BJ (cell line): ENCODE measurements around the gene USP43. TPM values are rescaled to one million over a fixed set of nuclear protein-coding genes. Genes with fewer than 3 reads are reported as not detected.
"Not testable (repeated sequence)": the region's sequence is repeated elsewhere in the genome, so short reads cannot be mapped to it uniquely, and the experiment has no call there.

Experiments used
- CTCF ChIA-PET: fragments of 350-600 bp; formaldehyde crosslinking; extraction: SDS; loops from one replicate; lab custom pipeline; 2021; ENCODE audit warnings: antibody characterized with exemption, inconsistent platforms; lab: Yijun Ruan, JAX
- POLR2A ChIA-PET: fragments of 300-600 bp; sonication (Branson Sonifier 250); formaldehyde crosslinking; extraction: SDS; loops from one replicate; lab custom pipeline; 2021; ENCODE audit warnings: antibody characterized with exemption; lab: Charles Lee
- DNase-seq: peaks from one replicate; pipeline ENCODE4 v3.0.0-alpha.2; 2011; ENCODE audit warnings: low read depth
- H3K27me3 ChIP-seq: 2 replicates; pipeline ENCODE4 v1.6.0; 2011; ENCODE audit warnings: low read length; ENCODE audit not compliant: control insufficient read depth, insufficient read depth
- H3K36me3 ChIP-seq: 2 replicates; pipeline ENCODE4 v1.5.1; 2011; ENCODE audit warnings: low read length; ENCODE audit not compliant: control insufficient read depth, insufficient read depth
- H3K4me3 ChIP-seq: 2 replicates; pipeline ENCODE4 v1.5.1; 2011; ENCODE audit warnings: low read depth, mild to moderate bottlenecking, control low read depth, low read length
- CTCF ChIP-seq: IDR thresholded peaks from 2 replicates; pipeline ENCODE4 v1.5.1; 2011; ENCODE audit warnings: low read depth, mild to moderate bottlenecking, control low read depth, inconsistent platforms, low read length, moderate library complexity; ENCODE audit not compliant: insufficient read depth
- polyA plus RNA-seq: library from polyadenylated mRNA; depleted of rRNA; stranded (reverse); fragments of >200 nt; gene quantifications from 2 replicates; pipeline ENCODE4 v1.2.3, GENCODE V29; 2011

The USP43 gene
- polyA plus RNA-seq, 1 experiment, result 0.23 TPM

- ChIA-PET POLR2A (interaction anchor here (0.6 kb wide), 1 partner anchor 42 kb away, joined by 3 read pairs; no protein-coding TSS in a partner anchor), CTCF (no interaction called here)
- Histone ChIP-seq H3K27me3 (no peaks in the 10 kb centered on the region), H3K4me3 (no peak overlapping the region), H3K36me3 (no peaks in the 10 kb centered on the region)
- DNase-seq, result no peak
- TF ChIP-seq CTCF, result no peak
These were observed 12.6 kb upstream of the USP43 start for GRCh38 chr17:9632741-9633140.

- POLR2A ChIA-PET, result no interaction called here
- DNase-seq, result no peak
These were observed 10.0 kb upstream of the USP43 start for GRCh38 chr17:9635340-9635739.

GRCh38 chr17:9636501-9636900, 8.8 kb upstream of the USP43 start:
- ChIA-PET POLR2A (no interaction called here), CTCF (no interaction called here)
- Histone ChIP-seq H3K27me3 (no peaks in the 10 kb centered on the region), H3K4me3 (no peak overlapping the region), H3K36me3 (no peaks in the 10 kb centered on the region)
- no peak for DNase-seq
- no peak for TF ChIP-seq CTCF

More at GRCh38 chr17:9635340-9635739, 10.0 kb upstream of the USP43 start:
- Histone ChIP-seq H3K4me3 (no peak overlapping the region), H3K36me3 (no peaks in the 10 kb centered on the region), H3K27me3 (no peaks in the 10 kb centered on the region)
- TF ChIP-seq CTCF, result no peak
- CTCF ChIA-PET, result no interaction called here

- H3K27me3 ChIP-seq, POLR2A ChIA-PET, H3K36me3 ChIP-seq, H3K4me3 ChIP-seq, DNase-seq: not testable (repeated sequence)
- CTCF ChIA-PET, result interaction anchor here (1.0 kb wide), 1 partner anchor 13 kb away, joined by 3 read pairs; no protein-coding TSS in a partner anchor
These were observed 4.9 kb upstream of the USP43 start for GRCh38 chr17:9640388-9640787.

- no peak for DNase-seq
- POLR2A ChIA-PET, result no interaction called here
These were observed 1.7 kb upstream of the USP43 start for GRCh38 chr17:9643611-9644010.

More at GRCh38 chr17:9643611-9644010, 1.7 kb upstream of the USP43 start:
- Histone ChIP-seq H3K36me3 (no peaks in the 10 kb centered on the region), H3K27me3 (no peaks in the 10 kb centered on the region; the same call in 1 of the 2 replicates), H3K4me3 (no peak overlapping the region)
- CTCF ChIA-PET, result interaction anchor here (0.6 kb wide), 1 partner anchor 183 kb away, joined by 3 read pairs; no protein-coding TSS in a partner anchor
- no peak for TF ChIP-seq CTCF
